ENCODE results near the gene HBZ. TPM values are rescaled to one million over a fixed set of nuclear protein-coding genes. Genes with fewer than 3 reads are reported as not detected.

Gene HBZ
- total RNA-seq, 1 donor from 2014 or later: not detected

DNA sequence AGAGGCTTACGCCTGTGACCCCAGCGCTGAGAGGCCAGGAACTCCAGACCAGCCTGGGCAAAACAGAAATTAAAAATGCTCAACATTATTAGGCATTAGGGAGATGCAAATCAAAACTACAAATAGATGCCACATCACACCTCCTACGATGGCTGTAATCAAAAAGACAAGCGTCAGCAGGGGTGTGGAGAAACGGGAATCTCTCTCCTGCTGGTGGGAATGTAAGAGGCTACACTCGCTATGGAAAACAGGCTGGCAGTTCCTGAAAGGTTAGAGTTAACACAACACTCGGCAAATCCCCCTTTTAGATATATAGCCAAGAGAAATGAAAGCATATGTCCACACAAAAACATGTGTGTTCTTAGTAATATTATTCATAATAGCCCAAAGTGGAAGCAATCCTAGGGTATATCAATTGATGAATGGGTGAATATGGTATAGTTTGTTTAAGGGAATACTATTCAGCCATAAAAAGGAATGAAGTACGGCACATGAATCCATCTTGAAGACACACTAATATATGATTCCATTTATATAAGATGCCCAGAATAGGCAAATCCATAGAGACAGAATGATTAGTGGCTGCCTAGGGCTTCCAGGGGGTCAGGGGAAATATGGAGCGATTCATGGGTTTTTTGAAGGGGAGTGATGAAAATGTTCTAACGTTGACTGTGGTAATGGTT is 12.1 kb upstream of the HBZ start:
- H3K4me3 ChIP-seq (ENCODE audit: low read depth, low read length): no peak overlapping the region
- no peak for DNase-seq (ENCODE audit: low read depth)
- H3K27me3 ChIP-seq (ENCODE audit: control insufficient read depth, insufficient read depth, low read length): no peaks in the 10 kb centered on the region
- H3K36me3 ChIP-seq (ENCODE audit: control insufficient read depth, insufficient read depth, low read length): no peaks in the 10 kb centered on the region
- TF ChIP-seq, protein P1, sequence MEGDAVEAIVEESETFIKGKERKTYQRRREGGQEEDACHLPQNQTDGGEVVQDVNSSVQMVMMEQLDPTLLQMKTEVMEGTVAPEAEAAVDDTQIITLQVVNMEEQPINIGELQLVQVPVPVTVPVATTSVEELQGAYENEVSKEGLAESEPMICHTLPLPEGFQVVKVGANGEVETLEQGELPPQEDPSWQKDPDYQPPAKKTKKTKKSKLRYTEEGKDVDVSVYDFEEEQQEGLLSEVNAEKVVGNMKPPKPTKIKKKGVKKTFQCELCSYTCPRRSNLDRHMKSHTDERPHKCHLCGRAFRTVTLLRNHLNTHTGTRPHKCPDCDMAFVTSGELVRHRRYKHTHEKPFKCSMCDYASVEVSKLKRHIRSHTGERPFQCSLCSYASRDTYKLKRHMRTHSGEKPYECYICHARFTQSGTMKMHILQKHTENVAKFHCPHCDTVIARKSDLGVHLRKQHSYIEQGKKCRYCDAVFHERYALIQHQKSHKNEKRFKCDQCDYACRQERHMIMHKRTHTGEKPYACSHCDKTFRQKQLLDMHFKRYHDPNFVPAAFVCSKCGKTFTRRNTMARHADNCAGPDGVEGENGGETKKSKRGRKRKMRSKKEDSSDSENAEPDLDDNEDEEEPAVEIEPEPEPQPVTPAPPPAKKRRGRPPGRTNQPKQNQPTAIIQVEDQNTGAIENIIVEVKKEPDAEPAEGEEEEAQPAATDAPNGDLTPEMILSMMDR (IDR thresholded peaks at IDR 0.05; ENCODE audit: insufficient read depth, low read length, poor library complexity, severe bottlenecking): no peak

DNA sequence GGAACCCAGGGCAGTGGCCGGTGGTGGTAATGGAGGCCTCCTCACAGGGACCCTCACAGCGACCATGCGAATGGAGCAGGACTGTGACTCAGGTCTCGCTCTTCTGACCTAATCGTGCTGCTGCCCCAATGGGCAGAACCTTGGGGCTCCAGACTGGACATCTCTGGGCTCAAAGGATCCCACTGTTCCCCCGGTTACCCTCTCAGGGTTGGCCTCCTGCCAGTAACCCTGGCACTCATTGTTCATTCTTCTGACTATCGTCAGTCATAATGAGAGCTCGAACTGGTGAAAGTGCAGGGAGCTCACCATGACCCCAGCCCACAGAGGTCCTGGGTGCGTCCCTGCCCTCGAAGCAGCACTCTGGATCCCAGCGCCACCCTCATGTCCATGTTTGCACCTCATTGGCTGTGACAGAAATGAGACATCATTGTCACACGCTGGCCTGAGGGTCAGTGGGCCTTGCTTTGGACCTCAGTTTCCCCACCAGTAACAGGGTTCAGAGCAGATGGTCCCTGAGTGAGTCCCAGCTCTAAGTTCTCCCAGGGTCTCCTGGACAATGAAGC is 10.0 kb upstream of the HBZ start:
- Histone ChIP-seq H3K36me3 (ENCODE audit: control insufficient read depth, insufficient read depth, low read length) (no peaks in the 10 kb centered on the region), H3K4me3 (ENCODE audit: low read depth, low read length) (no peak overlapping the region), H3K27me3 (ENCODE audit: control insufficient read depth, insufficient read depth, low read length) (no peaks in the 10 kb centered on the region)
- TF ChIP-seq, protein P1 (IDR thresholded peaks at IDR 0.05; ENCODE audit: insufficient read depth, low read length, poor library complexity, severe bottlenecking): no peak
- DNase-seq (ENCODE audit: low read depth): no peak

DNA sequence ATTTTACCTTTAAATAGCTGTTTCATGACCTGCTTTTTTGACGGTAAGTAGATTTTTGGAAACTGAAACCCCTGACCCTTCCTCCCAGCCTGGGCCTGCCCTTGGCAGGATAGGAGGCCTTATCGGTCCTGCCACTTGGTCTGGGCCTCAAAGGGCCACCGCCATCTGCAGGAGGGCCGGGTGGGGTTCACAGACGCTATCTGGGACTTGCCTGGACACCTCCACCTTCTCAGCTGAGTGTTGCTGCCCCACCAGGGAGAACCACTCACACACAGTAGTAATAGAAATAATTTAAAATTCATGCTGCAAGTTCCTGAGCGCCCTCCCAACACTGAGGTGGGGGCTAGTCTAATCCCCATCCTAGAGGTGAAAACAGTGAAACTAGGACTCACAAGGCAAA is 9.4 kb upstream of the HBZ start:
- TF ChIP-seq, protein P1 (IDR thresholded peaks at IDR 0.05; ENCODE audit: insufficient read depth, low read length, poor library complexity, severe bottlenecking): no peak
- no peak for DNase-seq (ENCODE audit: low read depth)
- Histone ChIP-seq H3K27me3 (ENCODE audit: control insufficient read depth, insufficient read depth, low read length) (no peaks in the 10 kb centered on the region), H3K36me3 (ENCODE audit: control insufficient read depth, insufficient read depth, low read length) (no peaks in the 10 kb centered on the region), H3K4me3 (ENCODE audit: low read depth, low read length) (no peak overlapping the region)

DNA sequence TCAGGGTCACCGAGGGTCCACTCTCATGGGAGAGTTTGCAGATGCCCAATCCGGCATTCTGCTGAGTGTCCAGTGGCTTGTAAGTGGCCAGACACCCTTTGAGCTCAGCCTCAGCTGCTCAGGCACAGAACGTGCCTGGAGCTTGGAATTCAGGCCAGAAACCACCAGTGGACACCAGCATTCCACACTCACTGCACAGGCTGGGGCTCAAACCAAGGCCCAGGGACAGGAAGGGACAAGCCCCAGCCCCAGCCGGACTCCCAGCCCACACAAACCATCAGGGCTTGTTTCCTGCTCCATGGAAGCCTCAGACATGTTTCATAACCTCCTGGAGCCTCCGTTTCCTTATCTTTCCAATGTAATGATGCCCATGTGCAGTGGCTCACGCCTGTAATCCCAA is 9.0 kb upstream of the HBZ start:
- TF ChIP-seq, protein P1 (IDR thresholded peaks at IDR 0.05; ENCODE audit: insufficient read depth, low read length, poor library complexity, severe bottlenecking): no peak
- Histone ChIP-seq H3K36me3 (ENCODE audit: control insufficient read depth, insufficient read depth, low read length) (no peaks in the 10 kb centered on the region), H3K27me3 (ENCODE audit: control insufficient read depth, insufficient read depth, low read length) (no peaks in the 10 kb centered on the region), H3K4me3 (ENCODE audit: low read depth, low read length) (no peak overlapping the region)
- DNase-seq (ENCODE audit: low read depth): no peak

DNA sequence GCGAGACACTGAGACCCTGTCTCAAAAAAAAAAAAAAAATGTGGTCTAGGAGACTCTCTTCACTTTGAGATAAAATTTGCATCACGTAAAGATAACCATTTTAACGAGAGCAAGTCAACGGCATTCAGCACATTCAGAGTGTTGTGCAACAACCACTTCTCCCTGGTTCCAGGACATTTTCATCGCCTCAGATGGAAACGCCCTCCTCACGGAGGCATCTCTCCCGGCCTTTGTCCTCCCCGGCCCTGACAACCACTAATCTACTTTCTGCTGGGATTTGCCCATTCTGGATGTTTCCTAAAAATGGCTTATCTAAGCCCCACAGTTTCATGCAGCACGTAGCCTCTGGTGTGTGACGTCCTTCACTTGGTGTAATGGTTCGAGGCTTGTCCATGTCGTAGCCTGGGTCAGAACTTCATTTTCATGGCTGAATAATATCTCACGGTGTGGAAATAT is 7.6 kb upstream of the HBZ start:
- H3K36me3 ChIP-seq (ENCODE audit: control insufficient read depth, insufficient read depth, low read length): no peaks in the 10 kb centered on the region
- H3K27me3 ChIP-seq (ENCODE audit: control insufficient read depth, insufficient read depth, low read length): peaks cover 4% of the 10 kb centered on the region
- no peak for DNase-seq (ENCODE audit: low read depth)
- no peak overlapping the region for H3K4me3 ChIP-seq (ENCODE audit: low read depth, low read length)
- TF ChIP-seq, protein P1 (IDR thresholded peaks at IDR 0.05; ENCODE audit: insufficient read depth, low read length, poor library complexity, severe bottlenecking): no peak

DNA sequence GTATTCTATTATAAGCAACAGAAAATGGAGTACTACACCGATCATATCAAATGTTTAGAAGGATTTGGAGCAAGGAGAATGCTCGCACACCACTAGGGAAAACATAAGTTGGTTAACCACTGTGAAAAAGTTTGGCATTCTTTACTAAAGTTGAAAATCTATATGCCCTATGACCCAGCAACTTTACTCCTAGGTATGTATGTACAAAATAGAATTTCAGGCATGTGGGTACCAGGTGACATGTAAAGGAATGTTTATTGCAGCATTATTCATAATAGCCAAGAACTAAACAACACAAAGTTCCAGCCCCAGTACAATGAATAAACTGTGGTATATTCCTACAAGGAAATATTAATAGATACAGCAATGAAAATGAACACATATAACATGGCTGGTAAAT is 5.8 kb upstream of the HBZ start:
- no peak overlapping the region for H3K4me3 ChIP-seq (ENCODE audit: low read depth, low read length)
- TF ChIP-seq, protein P1 (IDR thresholded peaks at IDR 0.05; ENCODE audit: insufficient read depth, low read length, poor library complexity, severe bottlenecking): no peak
- H3K27me3 ChIP-seq (ENCODE audit: control insufficient read depth, insufficient read depth, low read length): peaks cover 4% of the 10 kb centered on the region
- DNase-seq (ENCODE audit: low read depth): no peak
- H3K36me3 ChIP-seq (ENCODE audit: control insufficient read depth, insufficient read depth, low read length): no peaks in the 10 kb centered on the region

All from kidney epithelial cell (primary cell).